H4 (cell line): ENCODE measurements around the gene KCNG1. TPM values are rescaled to one million over a fixed set of nuclear protein-coding genes. Genes with fewer than 3 reads are reported as not detected.

Experiments
- DNase-seq: peaks from one replicate; pipeline ENCODE4 v3.0.0-alpha.2; 2015; ENCODE audit warnings: low spot score
- total RNA-seq: library from RNA; depleted of rRNA; stranded (reverse); fragments of >200 nt; shearing (Covaris generic); gene quantifications from 2 replicates; pipeline ENCODE4 v1.2.3, GENCODE V29; 2014

Gene KCNG1
- total RNA-seq, 1 experiment from 2014 or later, result 11.3 TPM

GRCh38 chr20:51013577-51014330 is 9.2 kb downstream of the KCNG1 start:
- DNase-seq, result no peak

DNA sequence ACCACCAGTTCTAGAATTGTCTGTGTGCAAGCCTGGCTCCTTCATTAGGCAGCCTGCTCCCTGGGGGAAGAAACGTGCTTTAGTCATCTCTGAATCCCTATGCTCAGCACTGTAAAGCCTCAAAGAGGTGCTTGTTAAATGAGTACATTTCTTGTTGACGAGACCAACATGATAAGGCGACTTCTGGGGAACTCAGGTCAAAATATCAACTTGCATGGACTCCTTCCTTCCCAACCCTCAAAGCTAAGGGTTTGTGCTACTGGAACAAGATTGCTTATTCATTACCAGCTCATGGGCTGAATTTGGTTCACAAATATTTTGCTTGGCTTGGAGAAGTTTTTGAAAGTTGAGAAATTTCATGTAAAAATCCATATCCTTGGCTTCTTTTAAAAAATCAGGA is 10.6 kb downstream of the KCNG1 start:
- no peak for DNase-seq

DNA sequence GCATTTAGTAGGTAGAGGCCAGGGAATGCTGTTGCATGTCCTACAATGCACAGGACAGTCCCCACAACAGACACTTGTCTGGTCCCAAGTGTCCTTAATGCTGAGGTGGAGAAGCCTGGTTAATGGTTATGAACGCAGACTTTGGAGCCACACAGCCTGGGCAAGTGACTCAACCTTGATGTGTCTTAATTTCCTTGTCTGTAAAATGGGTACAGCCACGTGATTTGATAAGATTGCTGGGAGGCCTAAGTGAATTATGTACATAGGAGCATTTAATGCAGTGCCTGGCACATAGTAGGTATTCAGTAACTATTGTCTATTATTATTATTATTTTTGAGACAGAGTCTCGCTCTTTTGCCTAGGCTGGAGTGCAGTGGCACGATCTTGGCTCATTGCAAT is 11.4 kb downstream of the KCNG1 start:
- DNase-seq, result no peak

DNA sequence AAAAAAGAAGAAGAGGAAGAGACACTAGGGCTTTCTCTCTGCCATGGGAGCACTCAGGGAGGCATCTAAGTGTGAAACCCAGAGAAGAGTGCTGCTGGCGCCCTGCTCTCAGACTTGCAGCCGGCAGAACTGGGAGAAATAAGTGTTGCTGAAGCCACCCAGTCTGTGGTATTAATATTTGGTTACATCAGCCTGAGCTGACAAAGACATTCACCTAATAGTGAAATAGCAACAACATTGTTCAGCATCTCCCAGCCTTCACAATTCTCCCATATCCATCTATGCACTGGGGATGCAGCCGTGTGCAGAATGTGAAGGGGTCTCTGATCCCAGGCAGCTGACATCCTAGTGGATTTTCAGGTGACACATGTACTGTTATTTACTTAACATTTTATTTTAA is 12.0 kb downstream of the KCNG1 start:
- no peak for DNase-seq

DNA sequence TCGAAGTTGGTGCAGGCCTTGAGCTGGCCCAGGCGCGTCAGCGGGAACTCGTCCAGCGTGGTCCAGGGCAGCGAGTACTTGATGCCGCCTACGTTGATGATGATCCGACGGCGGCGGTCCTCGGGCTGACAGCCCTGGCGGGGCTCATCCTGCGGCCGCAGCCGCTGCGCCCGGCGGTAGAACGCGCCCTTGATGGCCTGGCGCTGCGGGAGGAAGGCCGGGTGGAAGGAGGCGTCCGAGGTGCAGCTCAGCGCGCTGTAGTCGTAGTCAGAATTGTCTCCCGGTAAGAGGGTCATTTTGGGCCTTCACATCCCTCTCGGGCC is 12.9 kb downstream of the KCNG1 start:
- no peak for DNase-seq

DNA sequence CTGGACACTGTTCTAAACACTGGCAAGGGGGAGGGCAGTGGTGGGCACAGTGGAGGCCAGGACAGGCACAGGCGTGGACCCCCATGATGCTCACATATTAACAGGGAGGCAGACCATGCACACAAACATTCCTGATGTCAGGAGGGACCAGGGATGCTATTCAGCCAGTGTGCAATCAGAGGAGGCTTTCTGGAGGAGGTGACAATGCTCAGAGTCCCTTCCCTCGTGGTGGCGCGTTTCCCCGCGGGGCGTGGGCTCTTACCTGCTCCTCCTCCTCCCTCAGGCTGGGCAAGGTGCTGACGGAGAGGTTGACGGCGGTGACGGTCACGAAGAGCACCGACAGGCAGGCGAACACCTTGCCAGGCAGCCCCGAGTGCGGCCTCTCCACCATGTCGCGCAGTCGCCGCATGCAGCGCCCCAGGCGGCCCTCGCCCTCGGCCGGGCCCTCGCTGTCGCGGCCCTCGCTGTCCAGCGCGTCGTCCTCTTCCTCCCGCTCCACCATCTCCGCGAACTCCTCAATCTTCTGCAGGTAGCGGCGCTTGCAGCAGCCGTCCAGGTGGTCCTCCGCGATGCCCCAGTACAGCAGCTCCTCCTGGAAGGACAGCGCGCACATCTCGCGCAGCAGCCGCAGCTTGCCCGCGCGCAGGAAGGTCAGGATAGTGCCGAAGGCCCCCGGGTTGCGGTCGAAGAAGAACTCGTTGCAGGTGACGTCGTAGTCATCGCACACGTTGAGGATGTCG is 13.4 kb downstream of the KCNG1 start:
- no peak for DNase-seq

DNA sequence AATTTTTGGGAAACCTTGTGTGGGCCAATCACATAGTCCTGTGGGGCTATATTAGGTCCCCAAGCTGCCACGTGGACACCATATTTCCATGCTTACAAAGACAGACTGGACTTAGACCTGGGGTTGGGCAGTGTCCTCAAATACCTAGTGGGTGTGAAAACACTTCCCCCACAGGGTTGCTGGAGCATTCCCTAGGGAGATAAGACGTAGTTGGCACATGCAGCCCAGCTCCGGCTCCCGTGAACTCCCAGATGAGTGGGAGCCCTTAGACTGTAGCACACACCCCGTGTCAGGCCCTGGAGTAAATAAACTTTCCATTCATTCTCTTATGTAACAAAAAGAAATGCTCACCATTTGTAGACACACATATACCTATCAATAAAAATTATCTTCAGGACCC is 14.2 kb downstream of the KCNG1 start:
- no peak for DNase-seq

- no peak for DNase-seq
These were observed 17.7 kb downstream of the KCNG1 start for GRCh38 chr20:51005214-51005613.

GRCh38 chr20:51004781-51005180 is 18.1 kb downstream of the KCNG1 start:
- no peak for DNase-seq

- no peak for DNase-seq
These were observed 18.6 kb downstream of the KCNG1 start for GRCh38 chr20:51004305-51004727.

GRCh38 chr20:51003753-51004152 is 19.2 kb downstream of the KCNG1 start:
- DNase-seq, result no peak

DNA sequence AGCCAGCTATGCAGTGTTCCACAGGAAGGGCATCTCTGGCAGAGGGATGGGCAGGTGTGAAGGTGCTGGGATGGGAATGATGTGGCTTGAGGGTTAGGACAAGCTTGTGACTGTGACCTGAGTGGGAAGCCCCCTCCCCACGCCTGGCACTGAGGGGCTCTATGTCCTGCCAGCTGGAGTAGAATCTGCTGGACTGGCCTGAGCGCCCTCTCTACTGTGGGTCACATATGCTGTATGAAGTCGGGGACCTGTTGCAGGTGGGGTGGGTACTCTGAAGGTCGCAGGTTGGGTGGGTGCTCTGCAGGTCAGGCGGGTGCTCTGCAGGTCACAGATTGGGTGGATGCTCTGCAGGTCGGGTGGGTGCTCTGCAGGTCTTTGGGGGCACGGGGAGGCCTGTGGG is 20.3 kb downstream of the KCNG1 start:
- no peak for DNase-seq

- DNase-seq, result no peak
These were observed 21.3 kb downstream of the KCNG1 start for GRCh38 chr20:51001430-51002265.

DNA sequence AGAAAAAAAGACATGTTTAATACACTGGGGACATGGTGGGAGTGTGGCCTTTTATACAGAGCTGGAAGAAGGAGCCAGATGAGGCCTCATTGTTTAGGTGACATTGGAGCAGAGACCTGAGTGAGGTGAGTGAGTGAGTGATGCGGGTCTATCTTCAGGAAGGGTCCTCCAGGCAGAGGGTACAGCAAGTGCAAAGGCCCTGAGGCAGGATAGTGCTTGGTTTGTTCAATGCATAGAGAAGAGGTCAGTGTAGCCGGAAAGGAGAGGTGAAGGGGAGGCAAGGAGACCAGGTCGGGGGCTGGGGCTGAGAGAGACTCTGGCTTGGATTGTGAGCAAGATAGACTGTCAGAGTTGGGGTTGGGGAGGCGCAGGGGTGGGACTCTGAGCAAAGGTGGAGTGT is 23.6 kb downstream of the KCNG1 start:
- no peak for DNase-seq

DNA sequence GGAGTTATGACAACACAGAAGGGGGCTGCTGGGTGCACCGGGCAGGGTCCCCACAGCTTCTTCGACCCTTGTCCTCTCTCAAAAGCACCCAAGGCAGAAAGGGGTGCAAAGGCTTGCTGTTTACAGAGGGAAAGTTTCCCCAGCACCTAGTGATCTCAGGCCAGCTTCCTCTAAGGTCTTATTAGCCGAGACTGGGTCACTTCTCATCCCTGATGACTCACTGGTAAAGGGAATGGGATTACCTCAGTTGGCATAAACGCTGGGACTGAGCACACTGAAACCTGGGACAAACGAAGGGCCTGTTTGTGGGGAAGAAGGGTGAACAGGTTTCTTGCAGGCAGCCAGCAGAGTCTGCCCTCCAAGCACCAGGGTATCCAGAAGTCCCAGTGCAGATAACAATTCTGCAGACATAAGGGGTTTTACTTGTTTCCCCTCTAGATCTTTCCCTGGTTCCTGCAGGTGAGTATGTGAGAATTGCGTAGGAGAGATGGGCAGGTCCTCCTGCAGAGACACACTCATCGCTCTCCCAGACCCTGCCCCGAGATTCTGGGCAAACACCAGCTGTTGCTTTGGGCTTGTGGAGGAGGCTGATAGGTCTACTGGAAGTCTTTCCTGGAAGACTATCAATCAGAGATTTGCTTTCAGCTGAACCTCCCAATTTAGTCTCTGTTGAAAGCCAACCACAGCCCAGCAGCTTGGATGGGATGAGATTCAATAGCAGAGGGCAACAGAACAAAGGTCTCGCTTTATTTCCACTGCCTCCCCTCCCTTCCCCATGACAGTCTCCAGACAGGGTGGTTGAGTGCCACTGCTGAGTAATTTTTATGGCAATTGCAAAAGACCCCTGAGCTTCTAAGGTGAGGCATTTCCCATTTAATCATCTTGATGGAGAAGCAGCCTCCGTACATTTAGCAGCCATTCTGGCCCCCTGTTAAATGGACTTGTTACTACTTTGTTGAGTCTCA is 25.7 kb downstream of the KCNG1 start:
- DNase-seq, result no peak

DNA sequence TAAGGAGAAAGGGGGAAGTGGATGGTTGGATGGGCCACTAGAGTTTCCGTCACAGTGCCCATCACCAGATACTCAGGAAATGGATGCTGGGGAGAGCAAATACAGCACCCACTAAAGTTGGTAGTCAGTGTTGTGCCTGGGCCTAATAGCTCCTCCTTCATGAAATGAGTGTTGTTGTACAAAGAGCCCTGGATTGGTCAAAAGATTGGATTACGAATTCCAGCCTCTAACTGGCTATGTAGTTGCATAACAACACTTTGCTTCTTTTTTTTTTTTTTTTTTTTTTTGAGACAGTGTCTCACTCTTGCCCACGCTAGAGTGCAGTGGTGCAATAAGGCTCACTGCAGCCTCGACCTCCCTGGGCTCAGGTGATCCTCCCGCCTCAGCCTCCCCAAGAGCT is 27.4 kb downstream of the KCNG1 start:
- no peak for DNase-seq

DNA sequence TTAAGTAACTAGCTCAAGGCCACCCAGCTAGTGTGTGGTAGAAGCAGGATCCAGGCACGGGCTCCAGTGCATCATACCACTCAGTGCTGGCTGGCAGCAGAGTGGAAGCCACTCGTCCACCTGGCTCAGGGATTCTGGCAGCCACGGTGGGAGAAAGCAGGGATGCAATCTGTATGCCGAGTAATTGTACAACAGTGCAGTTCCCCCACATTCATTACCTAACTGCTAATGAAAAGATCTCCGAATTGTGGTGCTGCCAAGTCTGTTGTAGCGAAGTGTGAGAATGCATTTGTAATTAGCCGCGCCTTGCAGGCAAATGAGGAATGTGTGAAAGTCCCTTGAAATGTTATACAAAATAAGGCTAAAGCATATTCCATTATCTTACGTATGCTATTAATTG is 29.0 kb downstream of the KCNG1 start:
- no peak for DNase-seq

- DNase-seq, result peak; percentile 96
These were observed 30.0 kb downstream of the KCNG1 start for GRCh38 chr20:50992733-50993457.

- DNase-seq, result no peak
These were observed 30.6 kb downstream of the KCNG1 start for GRCh38 chr20:50992336-50992732.

- DNase-seq, result no peak
These were observed 31.8 kb downstream of the KCNG1 start for GRCh38 chr20:50991076-50991475.
